Vagina (tissue), 2 donors: ENCODE results near the gene KCNG2. TPM values are rescaled to one million over a fixed set of nuclear protein-coding genes. Genes with fewer than 3 reads are reported as not detected.
A peak's percentile ranks its signal among the peaks of the same experiment; 100 is the strongest.

Source experiments
- DNase-seq, 2 donors: peaks; one replicate each; pipeline ENCODE4 v3.0.0-alpha.2; 2017; ENCODE audit errors: extremely low spot score in 2 of 2
- H3K27ac ChIP-seq: fragments of 200-600 bp; sonication (generic); one replicate; pipeline ENCODE4 v1.5.1; 2019
- H3K27me3 ChIP-seq: fragments of 200-600 bp; sonication (generic); one replicate; pipeline ENCODE4 v1.5.1; 2019
- H3K36me3 ChIP-seq, 2 donors: fragments of 200-600 bp; sonication (generic); one replicate each; pipeline ENCODE4 v1.5.1; 2017 to 2019
- H3K4me1 ChIP-seq: fragments of 200-600 bp; sonication (generic); one replicate; pipeline ENCODE4 v1.5.1; 2019
- H3K4me3 ChIP-seq, 2 donors: fragments of 200-600 bp; sonication (generic); 1 replicate in 1 of 2; 2 replicates in 1 of 2; pipeline ENCODE4 v1.5.1; 2016 to 2019
- H3K9me3 ChIP-seq: fragments of 200-600 bp; sonication (generic); one replicate; pipeline ENCODE4 v1.5.1; 2019
- CTCF ChIP-seq, 3 experiments: fragments of 450-650 bp in 2 of 3; fragments of 200-600 bp in 1 of 3; sonication (generic) in 1 of 3; IDR thresholded peaks; one replicate each; pipeline ENCODE4 v1.5.1; 2017 to 2019; ENCODE audit warnings: antibody characterized with exemption in 3 of 3, mild to moderate bottlenecking in 2 of 3, moderate library complexity in 2 of 3
- POLR2A ChIP-seq, 2 donors: fragments of 450-650 bp; IDR thresholded peaks; one replicate each; pipeline ENCODE4 v1.6.1; 2017; ENCODE audit warnings: antibody characterized with exemption in 2 of 2, mild to moderate bottlenecking in 2 of 2, moderate library complexity in 2 of 2
- POLR2AphosphoS5 ChIP-seq, 2 donors: sonication (generic); formaldehyde crosslinking; IDR thresholded peaks; one replicate each; pipeline ENCODE4 v1.9.0; 2017; ENCODE audit warnings: antibody characterized with exemption in 2 of 2, mild to moderate bottlenecking in 2 of 2, low read depth in 1 of 2; ENCODE audit not compliant: insufficient read depth in 1 of 2
- intact Hi-C: fragments of 100-400 bp; cut with DNase I; formaldehyde crosslinking; loops from one replicate; pipeline ENCODE4 v1.15.1; 2023
- total RNA-seq: library from RNA; depleted of rRNA; stranded (reverse); fragments of >200 nt; gene quantifications from one replicate; pipeline ENCODE4 v1.2.3, GENCODE V29; 2016

KCNG2 gene
- total RNA-seq, 1 donor from 2014 or later, result not detected

GRCh38 chr18:79904357-79905147, 106.8 kb downstream of the KCNG2 start:
- H3K27me3 ChIP-seq, result no peaks in the 10 kb centered on the region
- no peaks in the 10 kb centered on the region for H3K9me3 ChIP-seq
- H3K4me3 ChIP-seq, result no peak overlapping the region
- intact Hi-C loops, result no loop called here
- H3K36me3 ChIP-seq, result peaks cover 0 to 26% of the 10 kb centered on the region in 2 donors
- TF ChIP-seq CTCF (IDR thresholded peaks at IDR 0.05), result no peak
- TF ChIP-seq POLR2A (IDR thresholded peaks at IDR 0.05), result no peak
- no peak for TF ChIP-seq POLR2AphosphoS5 (IDR thresholded peaks at IDR 0.05; ENCODE audit: insufficient read depth in 1 of 2, low read depth in 1 of 2)
- H3K4me1 ChIP-seq, result peaks cover 11% of the 10 kb centered on the region
- peak; percentile 83 to 94 for DNase-seq
- no peak overlapping the region for H3K27ac ChIP-seq

- TF ChIP-seq POLR2A (IDR thresholded peaks at IDR 0.05) (no peak), POLR2AphosphoS5 (IDR thresholded peaks at IDR 0.05; ENCODE audit: insufficient read depth in 1 of 2, low read depth in 1 of 2) (no peak), CTCF (IDR thresholded peaks at IDR 0.05) (no peak)
- peaks cover 11% of the 10 kb centered on the region for H3K4me1 ChIP-seq
- no peak overlapping the region for H3K27ac ChIP-seq
- intact Hi-C loops, result no loop called here
- DNase-seq, result no peak
- H3K9me3 ChIP-seq, result no peaks in the 10 kb centered on the region
- H3K36me3 ChIP-seq, result peaks cover 0 to 26% of the 10 kb centered on the region in 2 donors
- no peaks in the 10 kb centered on the region for H3K27me3 ChIP-seq
- no peak overlapping the region for H3K4me3 ChIP-seq
Measured at GRCh38 chr18:79905389-79905911, 107.7 kb downstream of the KCNG2 start.

GRCh38 chr18:79905993-79906392, 108.3 kb downstream of the KCNG2 start:
- Histone ChIP-seq H3K36me3 (peaks cover 0 to 26% of the 10 kb centered on the region in 2 donors), H3K9me3 (no peaks in the 10 kb centered on the region), H3K27ac (no peak overlapping the region)

GRCh38 chr18:79906706-79907105, 109.0 kb downstream of the KCNG2 start:
- H3K4me1 ChIP-seq, result peaks cover 19% of the 10 kb centered on the region
- H3K27ac ChIP-seq, result no peak overlapping the region
- no peaks in the 10 kb centered on the region for H3K27me3 ChIP-seq
- H3K9me3 ChIP-seq, result no peaks in the 10 kb centered on the region
- TF ChIP-seq CTCF (IDR thresholded peaks at IDR 0.05) (no peak), POLR2AphosphoS5 (IDR thresholded peaks at IDR 0.05; ENCODE audit: insufficient read depth in 1 of 2, low read depth in 1 of 2) (no peak), POLR2A (IDR thresholded peaks at IDR 0.05) (no peak)
- no peak for DNase-seq
- H3K4me3 ChIP-seq, result no peak overlapping the region
- intact Hi-C loops, result no loop called here
- peaks cover 0 to 26% of the 10 kb centered on the region in 2 donors for H3K36me3 ChIP-seq

More at GRCh38 chr18:79905993-79906392, 108.3 kb downstream of the KCNG2 start:
- intact Hi-C loops, result no loop called here
- no peak for DNase-seq
- TF ChIP-seq POLR2AphosphoS5 (IDR thresholded peaks at IDR 0.05; ENCODE audit: insufficient read depth in 1 of 2, low read depth in 1 of 2) (no peak), POLR2A (IDR thresholded peaks at IDR 0.05) (no peak), CTCF (IDR thresholded peaks at IDR 0.05) (no peak)
- Histone ChIP-seq H3K4me1 (peaks cover 16% of the 10 kb centered on the region), H3K27me3 (no peaks in the 10 kb centered on the region), H3K4me3 (no peak overlapping the region)
